Neural progenitor cell (in vitro differentiated cells): ENCODE results near the gene CRLF1. TPM values are rescaled to one million over a fixed set of nuclear protein-coding genes. Genes with fewer than 3 reads are reported as not detected.
A peak's percentile ranks its signal among the peaks of the same experiment; 100 is the strongest.

Experiments
- DNase-seq: peaks from one replicate; pipeline ENCODE4 v3.0.0-alpha.2; 2016; ENCODE audit warnings: low spot score
- H2AFZ ChIP-seq: fragments of 200-600 bp; sonication (generic); replicated peaks from 2 replicates; pipeline ENCODE4 v1.6.1; 2016; ENCODE audit warnings: antibody characterized with exemption
- H3F3A ChIP-seq: fragments of 200-600 bp; sonication (generic); 2 replicates; pipeline ENCODE4 v1.6.1; 2016; ENCODE audit warnings: antibody characterized with exemption, low read depth
- H3K27ac ChIP-seq: fragments of 200-600 bp; sonication (generic); 2 replicates; pipeline ENCODE4 v1.5.1; 2016; ENCODE audit warnings: mild to moderate bottlenecking
- H3K27me3 ChIP-seq: fragments of 200-600 bp; sonication (generic); 2 replicates; pipeline ENCODE4 v1.6.1; 2016; ENCODE audit warnings: mild to moderate bottlenecking, moderate library complexity
- H3K36me3 ChIP-seq: fragments of 200-600 bp; sonication (generic); 2 replicates; pipeline ENCODE4 v1.5.1; 2016
- H3K4me1 ChIP-seq: fragments of 200-600 bp; sonication (generic); 2 replicates; pipeline ENCODE4 v1.6.1; 2016; ENCODE audit warnings: mixed run types
- H3K4me2 ChIP-seq: fragments of 200-600 bp; sonication (generic); 2 replicates; pipeline ENCODE4 v1.6.1; 2016
- H3K4me3 ChIP-seq: fragments of 200-600 bp; sonication (generic); 2 replicates; pipeline ENCODE4 v1.5.1; 2016
- H3K79me2 ChIP-seq: fragments of 200-600 bp; sonication (generic); 2 replicates; pipeline ENCODE4 v1.6.1; 2016; ENCODE audit warnings: low read depth
- H3K9ac ChIP-seq: fragments of 200-600 bp; sonication (generic); 2 replicates; pipeline ENCODE4 v1.6.1; 2016
- H3K9me3 ChIP-seq: fragments of 200-600 bp; sonication (generic); 2 replicates; pipeline ENCODE4 v1.5.1; 2016; ENCODE audit warnings: low read depth
- H4K20me1 ChIP-seq: fragments of 200-600 bp; sonication (generic); 2 replicates; pipeline ENCODE4 v1.6.1; 2016; ENCODE audit warnings: low read depth
- H3K27ac Mint-ChIP-seq: 3 replicates; pipeline ENCODE4 v1.8.0; 2021; ENCODE audit warnings: mixed read lengths
- H3K27me3 Mint-ChIP-seq: 2 replicates; pipeline ENCODE4 v1.8.0; 2022; ENCODE audit warnings: low read depth, mild to moderate bottlenecking, inconsistent platforms, moderate library complexity, mixed read lengths; ENCODE audit not compliant: insufficient read depth
- H3K36me3 Mint-ChIP-seq: 3 replicates; pipeline ENCODE4 v1.8.0; 2021; ENCODE audit warnings: mixed read lengths
- H3K4me1 Mint-ChIP-seq: 3 replicates; pipeline ENCODE4 v1.8.0; 2021; ENCODE audit warnings: mixed read lengths
- H3K4me3 Mint-ChIP-seq: 3 replicates; pipeline ENCODE4 v1.8.0; 2021; ENCODE audit warnings: mild to moderate bottlenecking, moderate library complexity, mixed read lengths
- H3K9me3 Mint-ChIP-seq: 3 replicates; pipeline ENCODE4 v1.8.0; 2020; ENCODE audit warnings: mixed read lengths
- EZH2 ChIP-seq: fragments of 200-600 bp; sonication (generic); IDR thresholded peaks from 2 replicates; pipeline ENCODE4 v1.6.1; 2017; ENCODE audit warnings: antibody characterized with exemption, mild to moderate bottlenecking, moderate library complexity
- EZH2phosphoT487 ChIP-seq: fragments of 200-600 bp; sonication (generic); IDR thresholded peaks from 2 replicates; pipeline ENCODE4 v1.6.1; 2017; ENCODE audit warnings: antibody characterized with exemption
- total RNA-seq: library from RNA; depleted of rRNA; stranded (reverse); fragments of >200 nt; gene quantifications from 2 replicates; pipeline ENCODE4 v1.2.3, GENCODE V29; 2015; ENCODE audit warnings: low replicate concordance
- TF ChIP-seq, protein P1 (sequence below): fragments of 200-600 bp; sonication (generic); IDR thresholded peaks from 2 replicates; pipeline ENCODE4 v1.5.1; 2017; ENCODE audit warnings: antibody characterized with exemption, mild to moderate bottlenecking

The CRLF1 gene
- total RNA-seq, 1 donor from 2014 or later: not detected

- peaks cover 69% of the 10 kb centered on the region for H4K20me1 ChIP-seq
- H3K4me3 Mint-ChIP-seq: peak overlapping the region; percentile 67
These were observed 43.4 kb upstream of the CRLF1 start for GRCh38 chr19:18650021-18650390.

DNA sequence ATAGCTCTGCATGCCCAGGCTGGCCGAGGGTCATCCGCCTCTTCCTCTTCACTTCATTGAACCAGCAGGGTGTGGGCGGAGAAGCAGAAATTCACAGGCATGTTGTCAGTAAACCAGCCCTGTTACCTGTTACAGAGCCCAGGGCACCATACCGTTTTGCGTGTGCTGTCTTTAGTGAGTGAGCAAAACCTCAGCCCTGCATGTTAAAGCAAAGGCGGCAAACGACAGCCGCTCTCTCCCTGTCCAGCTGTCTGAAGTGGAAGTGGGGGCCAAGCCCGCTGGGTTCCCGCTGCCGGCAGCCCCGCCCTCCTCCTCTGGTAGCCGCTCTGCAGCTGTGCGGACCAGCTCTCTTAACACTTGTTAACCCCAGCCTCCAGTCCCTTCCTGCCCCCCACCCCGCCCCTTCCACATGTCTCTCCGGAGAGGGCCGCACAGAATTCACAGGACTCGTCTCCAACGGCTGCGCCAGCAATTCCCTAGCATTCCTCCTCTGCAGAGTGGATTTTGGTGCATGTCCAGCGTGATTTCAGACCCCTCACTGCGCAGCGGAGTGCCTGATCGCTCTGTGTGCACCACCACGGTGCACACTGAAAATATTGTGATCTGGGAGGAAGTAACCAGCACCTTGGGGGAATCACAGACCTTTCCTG is 42.9 kb upstream of the CRLF1 start:
- H3K36me3 Mint-ChIP-seq: peaks cover 5% of the 10 kb centered on the region

More at GRCh38 chr19:18650021-18650390, 43.4 kb upstream of the CRLF1 start:
- Histone ChIP-seq H3K27ac (no peak overlapping the region), H3K4me2 (peak overlapping the region; percentile 18), H3K79me2 (no peaks in the 10 kb centered on the region), H3F3A (no peaks in the 10 kb centered on the region), H3K27me3 (no peaks in the 10 kb centered on the region), H3K36me3 (no peaks in the 10 kb centered on the region), H3K9ac (no peak overlapping the region), H3K4me1 (peaks cover 9% of the 10 kb centered on the region), H3K9me3 (no peaks in the 10 kb centered on the region), H2AFZ (no peak overlapping the region), H3K4me3 (no peak overlapping the region)
- H3K9me3 Mint-ChIP-seq: no peaks in the 10 kb centered on the region
- peaks cover 58% of the 10 kb centered on the region for H3K4me1 Mint-ChIP-seq
- TF ChIP-seq EZH2phosphoT487: no peak
- TF ChIP-seq, protein P1, sequence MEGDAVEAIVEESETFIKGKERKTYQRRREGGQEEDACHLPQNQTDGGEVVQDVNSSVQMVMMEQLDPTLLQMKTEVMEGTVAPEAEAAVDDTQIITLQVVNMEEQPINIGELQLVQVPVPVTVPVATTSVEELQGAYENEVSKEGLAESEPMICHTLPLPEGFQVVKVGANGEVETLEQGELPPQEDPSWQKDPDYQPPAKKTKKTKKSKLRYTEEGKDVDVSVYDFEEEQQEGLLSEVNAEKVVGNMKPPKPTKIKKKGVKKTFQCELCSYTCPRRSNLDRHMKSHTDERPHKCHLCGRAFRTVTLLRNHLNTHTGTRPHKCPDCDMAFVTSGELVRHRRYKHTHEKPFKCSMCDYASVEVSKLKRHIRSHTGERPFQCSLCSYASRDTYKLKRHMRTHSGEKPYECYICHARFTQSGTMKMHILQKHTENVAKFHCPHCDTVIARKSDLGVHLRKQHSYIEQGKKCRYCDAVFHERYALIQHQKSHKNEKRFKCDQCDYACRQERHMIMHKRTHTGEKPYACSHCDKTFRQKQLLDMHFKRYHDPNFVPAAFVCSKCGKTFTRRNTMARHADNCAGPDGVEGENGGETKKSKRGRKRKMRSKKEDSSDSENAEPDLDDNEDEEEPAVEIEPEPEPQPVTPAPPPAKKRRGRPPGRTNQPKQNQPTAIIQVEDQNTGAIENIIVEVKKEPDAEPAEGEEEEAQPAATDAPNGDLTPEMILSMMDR: no peak
- TF ChIP-seq EZH2: no peak
- DNase-seq: no peak
- peaks cover 12% of the 10 kb centered on the region for H3K27me3 Mint-ChIP-seq
- peaks cover 5% of the 10 kb centered on the region for H3K36me3 Mint-ChIP-seq
- H3K27ac Mint-ChIP-seq: peak overlapping the region; percentile 78

DNA sequence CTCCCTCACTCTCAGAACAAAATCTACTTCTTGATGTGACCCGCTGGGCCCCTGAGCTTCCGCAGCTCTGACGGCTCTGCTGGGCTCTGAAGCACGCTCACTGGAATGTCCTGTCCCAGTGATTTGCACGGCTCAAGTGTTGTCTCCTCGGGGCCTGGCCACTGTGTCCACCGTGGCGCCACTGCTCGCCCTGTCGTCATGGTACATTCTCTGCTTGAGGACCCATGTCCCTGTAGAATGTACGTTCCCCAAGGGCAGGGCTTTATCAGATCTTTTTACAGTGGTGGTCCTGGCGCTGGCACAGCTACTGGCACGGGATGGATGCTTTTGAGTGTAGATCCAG is 42.3 kb upstream of the CRLF1 start:
- Mint-ChIP-seq H3K4me1 (peaks cover 62% of the 10 kb centered on the region), H3K9me3 (no peaks in the 10 kb centered on the region), H3K27ac (peak overlapping the region; percentile 93), H3K4me3 (no peak overlapping the region), H3K27me3 (peaks cover 9% of the 10 kb centered on the region), H3K36me3 (peaks cover 1% of the 10 kb centered on the region)
- Histone ChIP-seq H3K4me3 (no peak overlapping the region), H3K27ac (no peak overlapping the region), H3F3A (peaks cover 4% of the 10 kb centered on the region), H3K27me3 (no peaks in the 10 kb centered on the region), H3K9ac (no peak overlapping the region), H3K9me3 (no peaks in the 10 kb centered on the region), H3K4me2 (no peak overlapping the region), H3K36me3 (no peaks in the 10 kb centered on the region), H3K79me2 (peaks cover 5% of the 10 kb centered on the region), H4K20me1 (peaks cover 79% of the 10 kb centered on the region), H2AFZ (no peak overlapping the region), H3K4me1 (peaks cover 14% of the 10 kb centered on the region)
- TF ChIP-seq EZH2 (no peak), EZH2phosphoT487 (no peak)
- TF ChIP-seq, protein P1: no peak
- no peak for DNase-seq

More for the DNA sequence above, 42.9 kb upstream of the CRLF1 start:
- Mint-ChIP-seq H3K4me3 (peak overlapping the region; percentile 67), H3K9me3 (no peaks in the 10 kb centered on the region), H3K4me1 (peaks cover 58% of the 10 kb centered on the region), H3K27ac (peak overlapping the region; percentile 90), H3K27me3 (peaks cover 9% of the 10 kb centered on the region)
- H3K79me2 ChIP-seq: no peaks in the 10 kb centered on the region
- no peak overlapping the region for H3K27ac ChIP-seq
- H3K9ac ChIP-seq: no peak overlapping the region
- H4K20me1 ChIP-seq: peaks cover 74% of the 10 kb centered on the region
- no peak overlapping the region for H2AFZ ChIP-seq
- H3K4me3 ChIP-seq: no peak overlapping the region
- TF ChIP-seq EZH2: no peak
- TF ChIP-seq, protein P1: no peak
- TF ChIP-seq EZH2phosphoT487: no peak
- DNase-seq: peak; percentile 46
- H3K4me2 ChIP-seq: peak overlapping the region; percentile 18
- no peaks in the 10 kb centered on the region for H3K27me3 ChIP-seq
- peaks cover 12% of the 10 kb centered on the region for H3K4me1 ChIP-seq
- no peaks in the 10 kb centered on the region for H3K9me3 ChIP-seq
- no peaks in the 10 kb centered on the region for H3F3A ChIP-seq
- H3K36me3 ChIP-seq: no peaks in the 10 kb centered on the region
